UCSD-AML1 (cell line): ENCODE measurements around the gene NEURL1B.
"Not testable (repeated sequence)": the region's sequence is repeated elsewhere in the genome, so short reads cannot be mapped to it uniquely, and the experiment has no call there.

Experiments
- DNase-seq: peaks from one replicate; lab custom pipeline; 2025; ENCODE audit not compliant: unreplicated experiment; lab: John Stamatoyannopoulos, UW

The NEURL1B gene

GRCh38 chr5:172647352-172648012 is 6.4 kb downstream of the NEURL1B start:
- no peak for DNase-seq

GRCh38 chr5:172648013-172648381 is 6.9 kb downstream of the NEURL1B start:
- no peak for DNase-seq

- no peak for DNase-seq
These were observed 7.7 kb downstream of the NEURL1B start for GRCh38 chr5:172648755-172649154.

- DNase-seq = not testable (repeated sequence)
These were observed 15.4 kb downstream of the NEURL1B start for GRCh38 chr5:172656496-172656895.

GRCh38 chr5:172657524-172658233 is 16.6 kb downstream of the NEURL1B start:
- not testable (repeated sequence) for DNase-seq

- DNase-seq = no peak
These were observed 17.3 kb downstream of the NEURL1B start for GRCh38 chr5:172658391-172658790.

- peak; percentile 59 for DNase-seq
These were observed 18.0 kb downstream of the NEURL1B start for GRCh38 chr5:172658961-172659501.

- DNase-seq = no peak
These were observed 18.5 kb downstream of the NEURL1B start for GRCh38 chr5:172659570-172659908.

- peak; percentile 58 for DNase-seq
These were observed 19.0 kb downstream of the NEURL1B start for GRCh38 chr5:172659909-172660628.

GRCh38 chr5:172660974-172661373 is 19.9 kb downstream of the NEURL1B start:
- no peak for DNase-seq

- DNase-seq = no peak
These were observed 20.5 kb downstream of the NEURL1B start for GRCh38 chr5:172661526-172661925.

- DNase-seq = no peak
These were observed 21.5 kb downstream of the NEURL1B start for GRCh38 chr5:172662596-172662995.

- DNase-seq = no peak
These were observed 23.0 kb downstream of the NEURL1B start for GRCh38 chr5:172664018-172664417.

GRCh38 chr5:172664681-172665541 is 23.8 kb downstream of the NEURL1B start:
- DNase-seq = no peak

- peak; percentile 48 for DNase-seq
These were observed 25.2 kb downstream of the NEURL1B start for GRCh38 chr5:172666251-172666650.

GRCh38 chr5:172667786-172668593 is 26.9 kb downstream of the NEURL1B start:
- no peak for DNase-seq

- DNase-seq = no peak
These were observed 27.6 kb downstream of the NEURL1B start for GRCh38 chr5:172668594-172669071.

- no peak for DNase-seq
These were observed 28.4 kb downstream of the NEURL1B start for GRCh38 chr5:172669386-172670004.

GRCh38 chr5:172670005-172670402 is 28.9 kb downstream of the NEURL1B start:
- DNase-seq = no peak
